Measurements from ENCODE around the gene ARID1B. TPM values are rescaled to one million over a fixed set of nuclear protein-coding genes. Genes with fewer than 3 reads are reported as not detected.
A peak's percentile ranks its signal among the peaks of the same experiment; 100 is the strongest.

Gene ARID1B
- total and polyA plus RNA-seq, 9 of the 15 experiments (the other 6 are each of a cell fraction or from before 2014, with no cell fraction given), result 12.5 to 50.5 (median 25.8) TPM

DNA sequence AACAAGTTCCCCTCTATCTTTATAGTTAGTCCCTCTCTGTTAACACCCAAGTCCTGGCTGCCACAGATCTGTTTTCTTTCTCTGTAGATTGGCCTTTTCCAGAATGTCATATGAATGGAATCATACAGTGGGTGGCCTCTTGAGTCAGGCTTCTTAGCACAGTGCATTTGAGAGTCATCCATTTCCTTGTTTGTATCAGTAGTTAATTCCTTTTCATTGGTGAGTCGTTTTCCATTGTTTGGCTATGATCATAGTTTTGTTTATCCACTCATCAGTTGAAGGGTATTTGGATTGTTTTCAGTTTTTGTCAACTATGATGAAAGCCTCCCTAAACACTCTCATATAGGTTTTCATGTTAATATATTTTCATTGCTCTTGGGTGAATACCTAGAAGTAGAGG, 248.3 kb downstream of the ARID1B start (continued):
- TF ChIP-seq, protein P1, sequence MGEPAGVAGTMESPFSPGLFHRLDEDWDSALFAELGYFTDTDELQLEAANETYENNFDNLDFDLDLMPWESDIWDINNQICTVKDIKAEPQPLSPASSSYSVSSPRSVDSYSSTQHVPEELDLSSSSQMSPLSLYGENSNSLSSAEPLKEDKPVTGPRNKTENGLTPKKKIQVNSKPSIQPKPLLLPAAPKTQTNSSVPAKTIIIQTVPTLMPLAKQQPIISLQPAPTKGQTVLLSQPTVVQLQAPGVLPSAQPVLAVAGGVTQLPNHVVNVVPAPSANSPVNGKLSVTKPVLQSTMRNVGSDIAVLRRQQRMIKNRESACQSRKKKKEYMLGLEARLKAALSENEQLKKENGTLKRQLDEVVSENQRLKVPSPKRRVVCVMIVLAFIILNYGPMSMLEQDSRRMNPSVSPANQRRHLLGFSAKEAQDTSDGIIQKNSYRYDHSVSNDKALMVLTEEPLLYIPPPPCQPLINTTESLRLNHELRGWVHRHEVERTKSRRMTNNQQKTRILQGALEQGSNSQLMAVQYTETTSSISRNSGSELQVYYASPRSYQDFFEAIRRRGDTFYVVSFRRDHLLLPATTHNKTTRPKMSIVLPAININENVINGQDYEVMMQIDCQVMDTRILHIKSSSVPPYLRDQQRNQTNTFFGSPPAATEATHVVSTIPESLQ (CRISPR knock-in tag; IDR thresholded peaks at IDR 0.05), result no peak
- TF ChIP-seq FOXP1 (CRISPR knock-in tag; IDR thresholded peaks at IDR 0.05) (no peak), FOXA3 (CRISPR knock-in tag; conservative IDR thresholded peaks at IDR 0.05 in 1 of 2, IDR thresholded peaks at IDR 0.05 in 1 of 2) (peak; percentile 80 to 83), NFIC (IDR thresholded peaks at IDR 0.05) (peak; percentile 37), DACH1 (IDR thresholded peaks at IDR 0.05; ENCODE audit: partially characterized antibody) (no peak), CBX1 (IDR thresholded peaks at IDR 0.05; ENCODE audit: low read depth) (0 out of 2 replicates have a peak, but pooled peaks have one; percentile 45), ZNF589 (CRISPR knock-in tag; IDR thresholded peaks at IDR 0.05; ENCODE audit: low read depth) (no peak), SMARCB1 (IDR thresholded peaks at IDR 0.05; ENCODE audit: insufficient read length, low read depth) (no peak), TRIM28 (IDR thresholded peaks at IDR 0.05) (peak; percentile 95), MCM2 (IDR thresholded peaks at IDR 0.05; ENCODE audit: low read depth) (no peak), FOXJ2 (tag; IDR thresholded peaks at IDR 0.05) (peak; percentile 85; the same call in 1 of the 2 replicates), DIDO1 (tag; IDR thresholded peaks at IDR 0.05; ENCODE audit: low read depth) (no peak), HDAC8 (tag; IDR thresholded peaks at IDR 0.05) (no peak)
- TF ChIP-seq, protein P2, sequence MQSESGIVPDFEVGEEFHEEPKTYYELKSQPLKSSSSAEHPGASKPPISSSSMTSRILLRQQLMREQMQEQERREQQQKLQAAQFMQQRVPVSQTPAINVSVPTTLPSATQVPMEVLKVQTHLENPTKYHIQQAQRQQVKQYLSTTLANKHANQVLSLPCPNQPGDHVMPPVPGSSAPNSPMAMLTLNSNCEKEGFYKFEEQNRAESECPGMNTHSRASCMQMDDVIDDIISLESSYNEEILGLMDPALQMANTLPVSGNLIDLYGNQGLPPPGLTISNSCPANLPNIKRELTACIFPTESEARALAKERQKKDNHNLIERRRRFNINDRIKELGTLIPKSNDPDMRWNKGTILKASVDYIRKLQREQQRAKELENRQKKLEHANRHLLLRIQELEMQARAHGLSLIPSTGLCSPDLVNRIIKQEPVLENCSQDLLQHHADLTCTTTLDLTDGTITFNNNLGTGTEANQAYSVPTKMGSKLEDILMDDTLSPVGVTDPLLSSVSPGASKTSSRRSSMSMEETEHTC (IDR thresholded peaks at IDR 0.05), result no peak
- TF ChIP-seq, protein P3, sequence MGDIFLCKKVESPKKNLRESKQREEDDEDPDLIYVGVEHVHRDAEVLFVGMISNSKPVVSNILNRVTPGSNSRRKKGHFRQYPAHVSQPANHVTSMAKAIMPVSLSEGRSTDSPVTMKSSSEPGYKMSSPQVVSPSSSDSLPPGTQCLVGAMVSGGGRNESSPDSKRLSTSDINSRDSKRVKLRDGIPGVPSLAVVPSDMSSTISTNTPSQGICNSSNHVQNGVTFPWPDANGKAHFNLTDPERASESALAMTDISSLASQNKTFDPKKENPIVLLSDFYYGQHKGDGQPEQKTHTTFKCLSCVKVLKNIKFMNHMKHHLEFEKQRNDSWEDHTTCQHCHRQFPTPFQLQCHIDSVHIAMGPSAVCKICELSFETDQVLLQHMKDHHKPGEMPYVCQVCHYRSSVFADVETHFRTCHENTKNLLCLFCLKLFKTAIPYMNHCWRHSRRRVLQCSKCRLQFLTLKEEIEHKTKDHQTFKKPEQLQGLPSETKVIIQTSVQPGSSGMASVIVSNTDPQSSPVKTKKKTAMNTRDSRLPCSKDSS (IDR thresholded peaks at IDR 0.05; ENCODE audit: low read depth, partially characterized antibody), result peak; percentile 86
- TF ChIP-seq, protein P4, sequence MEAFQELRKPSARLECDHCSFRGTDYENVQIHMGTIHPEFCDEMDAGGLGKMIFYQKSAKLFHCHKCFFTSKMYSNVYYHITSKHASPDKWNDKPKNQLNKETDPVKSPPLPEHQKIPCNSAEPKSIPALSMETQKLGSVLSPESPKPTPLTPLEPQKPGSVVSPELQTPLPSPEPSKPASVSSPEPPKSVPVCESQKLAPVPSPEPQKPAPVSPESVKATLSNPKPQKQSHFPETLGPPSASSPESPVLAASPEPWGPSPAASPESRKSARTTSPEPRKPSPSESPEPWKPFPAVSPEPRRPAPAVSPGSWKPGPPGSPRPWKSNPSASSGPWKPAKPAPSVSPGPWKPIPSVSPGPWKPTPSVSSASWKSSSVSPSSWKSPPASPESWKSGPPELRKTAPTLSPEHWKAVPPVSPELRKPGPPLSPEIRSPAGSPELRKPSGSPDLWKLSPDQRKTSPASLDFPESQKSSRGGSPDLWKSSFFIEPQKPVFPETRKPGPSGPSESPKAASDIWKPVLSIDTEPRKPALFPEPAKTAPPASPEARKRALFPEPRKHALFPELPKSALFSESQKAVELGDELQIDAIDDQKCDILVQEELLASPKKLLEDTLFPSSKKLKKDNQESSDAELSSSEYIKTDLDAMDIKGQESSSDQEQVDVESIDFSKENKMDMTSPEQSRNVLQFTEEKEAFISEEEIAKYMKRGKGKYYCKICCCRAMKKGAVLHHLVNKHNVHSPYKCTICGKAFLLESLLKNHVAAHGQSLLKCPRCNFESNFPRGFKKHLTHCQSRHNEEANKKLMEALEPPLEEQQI (IDR thresholded peaks at IDR 0.05), result peak; percentile 87; the same call in 1 of the 2 replicates
- TF ChIP-seq, protein P5, sequence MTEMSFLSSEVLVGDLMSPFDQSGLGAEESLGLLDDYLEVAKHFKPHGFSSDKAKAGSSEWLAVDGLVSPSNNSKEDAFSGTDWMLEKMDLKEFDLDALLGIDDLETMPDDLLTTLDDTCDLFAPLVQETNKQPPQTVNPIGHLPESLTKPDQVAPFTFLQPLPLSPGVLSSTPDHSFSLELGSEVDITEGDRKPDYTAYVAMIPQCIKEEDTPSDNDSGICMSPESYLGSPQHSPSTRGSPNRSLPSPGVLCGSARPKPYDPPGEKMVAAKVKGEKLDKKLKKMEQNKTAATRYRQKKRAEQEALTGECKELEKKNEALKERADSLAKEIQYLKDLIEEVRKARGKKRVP (CRISPR knock-in tag; IDR thresholded peaks at IDR 0.05), result no peak
